ENCODE data around the gene SDC4. TPM values are rescaled to one million over a fixed set of nuclear protein-coding genes. Genes with fewer than 3 reads are reported as not detected.

SDC4 gene
- total and polyA plus RNA-seq, 4 experiments from 2014 or later, result 1.2 to 3.9 (median 3.1) TPM

GRCh38 chr20:45340951-45341350 lies 7.3 kb downstream of the SDC4 start:
- no peaks in the 10 kb centered on the region for H3K9me3 Mint-ChIP-seq
- no peak overlapping the region for H3K27ac ChIP-seq (ENCODE audit: low read depth, low read length)

GRCh38 chr20:45340236-45340847 lies 7.9 kb downstream of the SDC4 start:
- intact Hi-C loops (cut with micrococcal nuclease), result no loop called here
- CTCF ChIA-PET (ENCODE audit: partially characterized antibody), result interaction anchor here (1.0 kb wide), 1 partner anchor 431 kb away, joined by 3 read pairs; no protein-coding TSS in a partner anchor
- no peak overlapping the region for H3K27ac Mint-ChIP-seq

More at GRCh38 chr20:45340951-45341350, 7.3 kb downstream of the SDC4 start:
- Mint-ChIP-seq H3K36me3 (no peaks in the 10 kb centered on the region), H3K4me3 (no peak overlapping the region), H3K27ac (no peak overlapping the region), H3K4me1 (peaks cover 0 to 17% (median 4%) of the 10 kb centered on the region in 4 donors), H3K27me3 (no peaks in the 10 kb centered on the region)
- ChIA-PET CTCF (ENCODE audit: partially characterized antibody) (interaction anchor here (1.0 kb wide), 1 partner anchor 95 kb away, joined by 4 read pairs; no protein-coding TSS in a partner anchor), POLR2A (ENCODE audit: partially characterized antibody) (no interaction called here)
- no peaks in the 10 kb centered on the region for H3K27me3 ChIP-seq (ENCODE audit: insufficient read depth, low read length)
- intact Hi-C loops (cut with micrococcal nuclease), result no loop called here
- H3K36me3 ChIP-seq (ENCODE audit: insufficient read depth, low read length), result no peaks in the 10 kb centered on the region
- H3K9me3 ChIP-seq (ENCODE audit: control insufficient read depth in 1 of 2, low read length in 2 of 2), result no peaks in the 10 kb centered on the region
- no peak for DNase-seq
- H3K4me3 ChIP-seq (ENCODE audit: low read length in 2 of 2), result no peak overlapping the region
- peaks cover 8% of the 10 kb centered on the region for H3K4me1 ChIP-seq (ENCODE audit: insufficient read depth, low read length)

GRCh38 chr20:45339799-45340198 lies 8.4 kb downstream of the SDC4 start:
- intact Hi-C loops (cut with micrococcal nuclease), result no loop called here
- peak overlapping the region in 1 of 7 donors; percentile 30 for H3K27ac Mint-ChIP-seq
- ChIA-PET POLR2A (ENCODE audit: partially characterized antibody) (no interaction called here), CTCF (ENCODE audit: partially characterized antibody) (interaction anchor here (1.0 kb wide), 1 partner anchor 431 kb away, joined by 3 read pairs; no protein-coding TSS in a partner anchor)
- Histone ChIP-seq H3K4me1 (ENCODE audit: insufficient read depth, low read length) (peaks cover 5% of the 10 kb centered on the region), H3K27ac (ENCODE audit: low read depth, low read length) (no peak overlapping the region), H3K27me3 (ENCODE audit: insufficient read depth, low read length) (no peaks in the 10 kb centered on the region), H3K4me3 (ENCODE audit: low read length in 2 of 2) (no peak overlapping the region), H3K36me3 (ENCODE audit: insufficient read depth, low read length) (no peaks in the 10 kb centered on the region), H3K9me3 (ENCODE audit: control insufficient read depth in 1 of 2, low read length in 2 of 2) (no peaks in the 10 kb centered on the region)
- peaks cover 0 to 6% (median 2%) of the 10 kb centered on the region in 4 donors for H3K4me1 Mint-ChIP-seq
- H3K36me3 Mint-ChIP-seq, result no peaks in the 10 kb centered on the region
- no peaks in the 10 kb centered on the region for H3K27me3 Mint-ChIP-seq
- DNase-seq, result no peak
- no peaks in the 10 kb centered on the region for H3K9me3 Mint-ChIP-seq
- H3K4me3 Mint-ChIP-seq, result no peak overlapping the region

More at GRCh38 chr20:45340236-45340847, 7.9 kb downstream of the SDC4 start:
- Histone ChIP-seq H3K4me1 (ENCODE audit: insufficient read depth, low read length) (peaks cover 5% of the 10 kb centered on the region), H3K36me3 (ENCODE audit: insufficient read depth, low read length) (no peaks in the 10 kb centered on the region), H3K27ac (ENCODE audit: low read depth, low read length) (no peak overlapping the region), H3K9me3 (ENCODE audit: control insufficient read depth in 1 of 2, low read length in 2 of 2) (no peaks in the 10 kb centered on the region), H3K4me3 (ENCODE audit: low read length in 2 of 2) (no peak overlapping the region), H3K27me3 (ENCODE audit: insufficient read depth, low read length) (no peaks in the 10 kb centered on the region)
- DNase-seq, result no peak
- Mint-ChIP-seq H3K27me3 (no peaks in the 10 kb centered on the region), H3K9me3 (no peaks in the 10 kb centered on the region), H3K4me3 (no peak overlapping the region), H3K36me3 (no peaks in the 10 kb centered on the region), H3K4me1 (peaks cover 0 to 11% (median 3%) of the 10 kb centered on the region in 4 donors)
- POLR2A ChIA-PET (ENCODE audit: partially characterized antibody), result no interaction called here

GRCh38 chr20:45339084-45339483 lies 9.1 kb downstream of the SDC4 start:
- Histone ChIP-seq H3K4me1 (ENCODE audit: insufficient read depth, low read length) (peaks cover 1% of the 10 kb centered on the region), H3K9me3 (ENCODE audit: control insufficient read depth in 1 of 2, low read length in 2 of 2) (no peaks in the 10 kb centered on the region), H3K27ac (ENCODE audit: low read depth, low read length) (no peak overlapping the region), H3K4me3 (ENCODE audit: low read length in 2 of 2) (no peak overlapping the region), H3K36me3 (ENCODE audit: insufficient read depth, low read length) (no peaks in the 10 kb centered on the region), H3K27me3 (ENCODE audit: insufficient read depth, low read length) (no peaks in the 10 kb centered on the region)
- ChIA-PET CTCF (ENCODE audit: partially characterized antibody) (no interaction called here), POLR2A (ENCODE audit: partially characterized antibody) (no interaction called here)
- no peaks in the 10 kb centered on the region for H3K9me3 Mint-ChIP-seq
- DNase-seq, result no peak
- no peak overlapping the region for H3K4me3 Mint-ChIP-seq
- intact Hi-C loops (cut with micrococcal nuclease), result no loop called here
- H3K27me3 Mint-ChIP-seq, result no peaks in the 10 kb centered on the region
- peak overlapping the region in 1 of 7 donors; percentile 42 for H3K27ac Mint-ChIP-seq
- H3K4me1 Mint-ChIP-seq, result peaks cover 0 to 3% (median under 1%) of the 10 kb centered on the region in 4 donors
- no peaks in the 10 kb centered on the region for H3K36me3 Mint-ChIP-seq

- no peak for DNase-seq
- H3K27me3 ChIP-seq (ENCODE audit: insufficient read depth, low read length), result no peaks in the 10 kb centered on the region
- Mint-ChIP-seq H3K36me3 (no peaks in the 10 kb centered on the region), H3K9me3 (no peaks in the 10 kb centered on the region), H3K4me3 (no peak overlapping the region), H3K27ac (no peak overlapping the region), H3K27me3 (no peaks in the 10 kb centered on the region), H3K4me1 (no peaks in the 10 kb centered on the region)
- no peaks in the 10 kb centered on the region for H3K36me3 ChIP-seq (ENCODE audit: insufficient read depth, low read length)
- H3K27ac ChIP-seq (ENCODE audit: low read depth, low read length), result no peak overlapping the region
- ChIA-PET POLR2A (ENCODE audit: partially characterized antibody) (no interaction called here), CTCF (ENCODE audit: partially characterized antibody) (interaction anchor here (1.1 kb wide), 1 partner anchor 21 kb away, joined by 3 read pairs; no protein-coding TSS in a partner anchor)
- H3K4me3 ChIP-seq (ENCODE audit: low read length in 2 of 2), result no peak overlapping the region
- H3K9me3 ChIP-seq (ENCODE audit: control insufficient read depth in 1 of 2, low read length in 2 of 2), result no peaks in the 10 kb centered on the region
- intact Hi-C loops (cut with micrococcal nuclease), result no loop called here
- no peaks in the 10 kb centered on the region for H3K4me1 ChIP-seq (ENCODE audit: insufficient read depth, low read length)
Observed at GRCh38 chr20:45338121-45339030, 9.8 kb downstream of the SDC4 start.

- Mint-ChIP-seq H3K4me3 (no peak overlapping the region), H3K27ac (peak overlapping the region in 1 of 7 donors; percentile 36), H3K9me3 (no peaks in the 10 kb centered on the region), H3K27me3 (no peaks in the 10 kb centered on the region), H3K36me3 (no peaks in the 10 kb centered on the region), H3K4me1 (no peaks in the 10 kb centered on the region)
- H3K4me1 ChIP-seq (ENCODE audit: insufficient read depth, low read length), result no peaks in the 10 kb centered on the region
- ChIA-PET POLR2A (ENCODE audit: partially characterized antibody) (no interaction called here), CTCF (ENCODE audit: partially characterized antibody) (interaction anchor here (1.1 kb wide), 1 partner anchor 20 kb away, joined by 3 read pairs; no protein-coding TSS in a partner anchor)
- intact Hi-C loops (cut with micrococcal nuclease), result no loop called here
- H3K27me3 ChIP-seq (ENCODE audit: insufficient read depth, low read length), result no peaks in the 10 kb centered on the region
- no peak overlapping the region for H3K27ac ChIP-seq (ENCODE audit: low read depth, low read length)
- H3K4me3 ChIP-seq (ENCODE audit: low read length in 2 of 2), result no peak overlapping the region
- no peak for DNase-seq
- no peaks in the 10 kb centered on the region for H3K9me3 ChIP-seq (ENCODE audit: control insufficient read depth in 1 of 2, low read length in 2 of 2)
- no peaks in the 10 kb centered on the region for H3K36me3 ChIP-seq (ENCODE audit: insufficient read depth, low read length)
Observed at GRCh38 chr20:45337367-45338120, 10.7 kb downstream of the SDC4 start.
